GM13976 (cell line): ENCODE data around the gene DRD4.

Experiments
- DNase-seq: peaks from one replicate; pipeline ENCODE4 v3.0.0; 2012; ENCODE audit warnings: low spot score
- in situ Hi-C: fragments of 300-500 bp; cut with MboI; formaldehyde crosslinking; loops from one replicate; pipeline ENCODE4 v1.12.0; 2022; ENCODE audit warnings: low sequenced_read_pairs, mixed read lengths, inconsistent platforms; ENCODE audit not compliant: unreplicated experiment
- TF ChIP-seq, protein P1 (sequence below): IDR thresholded peaks from 2 replicates; pipeline ENCODE4 v1.5.1; 2012; ENCODE audit warnings: borderline replicate concordance, mild to moderate bottlenecking; ENCODE audit not compliant: insufficient read depth; ENCODE audit errors: extremely low read depth, missing control alignments, control extremely low read depth

Gene DRD4

DNA sequence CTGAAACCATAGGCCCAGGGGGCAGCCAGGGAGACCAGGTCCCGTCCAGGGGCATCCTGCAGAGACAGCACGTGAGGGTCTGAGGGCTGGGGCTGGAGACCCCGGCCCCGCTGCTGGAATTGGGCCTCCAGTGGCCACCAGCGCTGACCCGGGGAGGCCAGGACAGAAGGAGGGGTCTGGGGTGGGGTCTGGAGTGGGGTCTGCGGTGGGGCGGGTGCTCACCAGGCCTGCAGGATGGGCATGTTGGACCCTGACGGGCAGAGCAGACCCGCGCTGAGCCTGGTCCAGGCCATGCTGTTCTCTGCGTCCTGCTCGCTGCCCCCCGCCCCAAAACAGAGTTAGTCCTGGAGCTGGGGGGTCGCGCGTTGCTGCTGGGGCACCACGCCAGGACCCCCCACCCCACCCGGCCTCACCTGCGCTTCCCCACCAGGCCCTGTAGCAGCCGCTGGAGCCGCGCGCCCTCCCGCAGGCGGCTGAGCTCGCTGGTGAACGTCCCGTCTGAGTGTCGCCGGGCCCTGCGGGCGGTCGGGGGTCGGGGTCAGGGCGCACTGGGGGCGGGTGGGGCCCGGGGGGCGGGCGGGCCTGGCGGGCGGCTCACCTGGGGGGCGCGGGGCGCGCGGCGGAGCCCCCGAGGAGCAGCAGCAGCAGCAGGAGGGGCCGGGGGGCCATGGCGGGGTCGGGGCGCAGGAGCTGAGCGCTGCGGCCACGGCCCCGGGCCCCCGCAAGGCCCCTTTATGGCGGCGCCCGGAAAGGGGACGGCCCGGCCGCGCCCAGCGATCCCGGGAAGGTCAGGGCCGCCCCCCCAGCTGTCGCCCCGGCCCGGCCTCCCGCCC, 10.4 kb upstream of the DRD4 start, which contains the start of gene SCT:
TSS of gene SCT (minus strand) at position 707 of the 833 bp plus-strand sequence. CDS start at position 669, 38 bp downstream.
- in situ Hi-C loops = no loop called here
- DNase-seq = no peak
- TF ChIP-seq, protein P1, sequence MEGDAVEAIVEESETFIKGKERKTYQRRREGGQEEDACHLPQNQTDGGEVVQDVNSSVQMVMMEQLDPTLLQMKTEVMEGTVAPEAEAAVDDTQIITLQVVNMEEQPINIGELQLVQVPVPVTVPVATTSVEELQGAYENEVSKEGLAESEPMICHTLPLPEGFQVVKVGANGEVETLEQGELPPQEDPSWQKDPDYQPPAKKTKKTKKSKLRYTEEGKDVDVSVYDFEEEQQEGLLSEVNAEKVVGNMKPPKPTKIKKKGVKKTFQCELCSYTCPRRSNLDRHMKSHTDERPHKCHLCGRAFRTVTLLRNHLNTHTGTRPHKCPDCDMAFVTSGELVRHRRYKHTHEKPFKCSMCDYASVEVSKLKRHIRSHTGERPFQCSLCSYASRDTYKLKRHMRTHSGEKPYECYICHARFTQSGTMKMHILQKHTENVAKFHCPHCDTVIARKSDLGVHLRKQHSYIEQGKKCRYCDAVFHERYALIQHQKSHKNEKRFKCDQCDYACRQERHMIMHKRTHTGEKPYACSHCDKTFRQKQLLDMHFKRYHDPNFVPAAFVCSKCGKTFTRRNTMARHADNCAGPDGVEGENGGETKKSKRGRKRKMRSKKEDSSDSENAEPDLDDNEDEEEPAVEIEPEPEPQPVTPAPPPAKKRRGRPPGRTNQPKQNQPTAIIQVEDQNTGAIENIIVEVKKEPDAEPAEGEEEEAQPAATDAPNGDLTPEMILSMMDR = no peak

DNA sequence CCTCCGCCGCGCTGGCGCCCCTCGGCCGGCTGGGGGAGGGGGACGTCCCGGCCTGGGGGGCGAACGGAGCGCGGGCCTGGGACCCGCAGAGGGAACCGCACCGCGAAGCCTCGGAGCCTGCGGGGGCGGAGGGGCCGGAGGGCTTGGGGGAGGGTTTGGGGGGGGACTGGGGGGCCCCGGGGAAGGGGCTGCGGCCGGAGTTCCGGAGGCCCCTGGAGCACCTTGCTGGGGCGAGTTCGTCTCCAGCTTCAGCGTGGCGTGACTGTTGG, 9.8 kb upstream of the DRD4 start:
- TF ChIP-seq, protein P1 = no peak
- in situ Hi-C loops = no loop called here
- DNase-seq = no peak

DNA sequence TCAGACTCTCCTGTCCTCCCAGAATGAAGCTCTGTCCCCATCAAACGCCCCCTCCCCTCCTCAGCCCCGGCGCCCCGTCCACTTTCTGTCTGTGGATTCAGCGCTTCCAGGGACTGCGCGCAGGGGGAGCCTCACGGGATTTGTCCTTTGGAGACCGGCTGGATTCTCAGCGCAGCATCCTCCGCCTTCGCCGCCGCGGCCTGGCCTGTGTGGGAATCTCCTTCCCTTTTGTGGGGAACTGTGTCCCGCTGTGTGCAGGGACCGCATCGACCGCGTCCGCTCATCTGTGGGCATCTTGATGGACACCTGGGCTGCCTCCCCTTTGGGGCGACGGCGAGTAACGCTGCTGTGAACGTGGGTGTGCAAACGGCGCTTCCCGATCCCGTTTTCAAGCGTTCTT, 9.0 kb upstream of the DRD4 start:
- DNase-seq = no peak
- in situ Hi-C loops = no loop called here
- TF ChIP-seq, protein P1 = no peak

DNA sequence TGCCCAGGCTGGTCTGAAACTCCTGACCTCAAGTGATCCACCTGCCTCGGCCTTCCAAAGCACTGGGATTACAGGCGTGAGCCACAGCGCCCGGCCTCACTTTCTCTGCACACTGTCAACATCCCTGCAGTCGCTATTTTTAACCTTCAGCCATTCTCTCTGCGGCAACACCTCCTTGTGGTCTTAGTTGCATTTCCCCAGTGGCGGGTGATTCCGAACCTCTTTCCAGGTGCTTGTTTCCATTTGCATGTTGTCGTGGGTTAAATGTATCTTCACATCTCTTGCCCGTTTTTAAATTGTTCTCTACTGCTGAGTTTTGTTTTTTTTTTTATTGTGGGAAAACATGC, 7.9 kb upstream of the DRD4 start:
- no peak for DNase-seq
- in situ Hi-C loops = no loop called here
- TF ChIP-seq, protein P1 = peak; percentile 19

DNA sequence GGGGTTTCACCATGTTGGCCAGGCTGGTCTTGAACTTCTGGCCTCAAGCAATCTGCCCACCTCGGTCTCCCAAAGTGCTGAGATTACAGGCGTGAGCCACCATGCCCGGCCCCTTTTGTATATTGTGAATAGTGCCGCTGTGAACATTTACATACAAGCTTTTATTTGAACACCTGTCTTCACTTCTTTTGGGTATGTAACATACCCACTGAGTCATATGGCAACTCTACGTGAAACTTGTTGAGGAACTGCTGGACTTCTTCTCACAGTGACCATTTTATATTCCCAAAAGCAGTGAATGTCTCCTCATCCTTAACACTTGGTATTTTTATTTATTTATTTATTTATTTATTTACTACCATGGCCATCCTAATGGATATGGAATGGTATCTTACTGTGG, 6.2 kb upstream of the DRD4 start:
- TF ChIP-seq, protein P1 = no peak
- in situ Hi-C loops = no loop called here
- DNase-seq = no peak

DNA sequence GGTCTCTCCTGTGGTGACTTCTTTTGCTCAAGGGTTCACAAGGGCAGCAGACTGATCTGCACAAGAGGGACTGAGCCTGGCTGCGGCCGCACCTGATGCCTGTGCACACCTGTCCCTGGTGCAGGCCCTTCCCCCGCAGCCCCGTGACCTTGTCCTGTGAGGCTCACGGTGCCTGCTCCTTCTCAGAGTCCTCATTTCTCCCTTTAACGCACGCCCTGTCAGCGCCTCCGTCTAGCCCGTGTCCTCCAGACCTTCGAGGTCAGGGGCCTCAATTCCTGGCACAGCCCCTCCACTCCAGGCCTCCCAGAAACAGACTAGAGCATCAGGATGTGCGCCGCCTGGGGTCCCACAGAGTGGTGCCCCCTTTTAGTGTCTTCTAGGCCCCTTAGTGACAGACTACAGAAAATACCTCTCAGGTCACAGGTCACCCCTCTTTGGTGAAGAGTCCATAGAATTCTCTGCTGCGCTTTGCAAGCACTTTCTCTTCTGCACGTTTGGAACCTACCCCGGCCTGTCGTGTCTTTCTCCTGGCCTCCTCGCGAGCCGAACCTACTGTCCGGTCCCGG, 1.0 kb upstream of the DRD4 start:
- in situ Hi-C loops = no loop called here
- TF ChIP-seq, protein P1 = no peak
- no peak for DNase-seq

DNA sequence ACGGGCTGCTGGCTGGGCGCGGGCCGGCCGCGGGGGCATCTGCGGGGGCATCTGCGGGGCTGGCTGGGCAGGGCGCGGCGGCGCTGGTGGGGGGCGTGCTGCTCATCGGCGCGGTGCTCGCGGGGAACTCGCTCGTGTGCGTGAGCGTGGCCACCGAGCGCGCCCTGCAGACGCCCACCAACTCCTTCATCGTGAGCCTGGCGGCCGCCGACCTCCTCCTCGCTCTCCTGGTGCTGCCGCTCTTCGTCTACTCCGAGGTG, 194 bp downstream of the DRD4 start:
- TF ChIP-seq, protein P1 = no peak
- in situ Hi-C loops = no loop called here
- no peak for DNase-seq
